HCT116 (cell line): ENCODE data around the gene TMEM115. TPM values are rescaled to one million over a fixed set of nuclear protein-coding genes. Genes with fewer than 3 reads are reported as not detected.
A peak's percentile ranks its signal among the peaks of the same experiment; 100 is the strongest.

ENCODE experiments used
- ATAC-seq: fragments of 200-7000 bp; cut with Tn5 transposase; 2 replicates; pipeline ENCODE4 v1.9.1; 2020; ENCODE audit warnings: mild to moderate bottlenecking, moderate library complexity
- BruUV-seq: library from RNA; stranded (reverse); fragments of 400-500 nt; replicated peaks from 2 replicates; lab custom pipeline; 2021; lab: Mats Ljungman, UMichigan
- CTCF ChIA-PET: fragments of 300-600 bp; sonication (Branson Sonifier 250); formaldehyde crosslinking; loops from one replicate; lab custom pipeline; 2021; ENCODE audit warnings: antibody characterized with exemption; lab: Charles Lee
- POLR2A ChIA-PET: fragments of 300-600, 350-600 bp; sonication (Branson Sonifier 250); formaldehyde crosslinking; loops from one replicate; lab custom pipeline; 2021; ENCODE audit warnings: antibody characterized with exemption; lab: Charles Lee
- RAD21 ChIA-PET, 2 experiments: fragments of 300-600 bp; sonication (Branson Sonifier 250); formaldehyde crosslinking; loops; one replicate each; lab custom pipeline; 2023; ENCODE audit warnings: low total read pairs in 2 of 2; ENCODE audit not compliant: uncharacterized antibody in 2 of 2, unreplicated experiment in 2 of 2, low non-redundant PET in 1 of 2; lab: Charles Lee
- DNase-seq: peaks from one replicate; pipeline ENCODE4 v3.0.0-alpha.2; 2010; ENCODE audit warnings: low read depth, low spot score
- H2AFZ ChIP-seq: fragments of 200-600 bp; shearing (Covaris generic), sonication (generic); 2 replicates; pipeline ENCODE4 v1.6.1; 2017; ENCODE audit warnings: low read depth, mixed run types, mixed read lengths, antibody characterized with exemption, low read length; ENCODE audit not compliant: poor library complexity, severe bottlenecking
- H3K27ac ChIP-seq: 2 replicates; pipeline ENCODE4 v1.5.1; 2012; ENCODE audit warnings: low read depth, low read length
- H3K27me3 ChIP-seq: fragments of 200-600 bp; sonication (generic); 2 replicates; pipeline ENCODE4 v1.6.1; 2016; ENCODE audit warnings: mixed run types, low read length, mixed read lengths; ENCODE audit not compliant: insufficient read depth
- H3K36me3 ChIP-seq, 2 experiments: fragments of 200-500 bp in 1 of 2; fragments of 200-600 bp in 1 of 2; sonication (Bioruptor generic) in 1 of 2; sonication (generic) in 1 of 2; 2 replicates each; pipeline versions ENCODE4 v1.5.1 to v1.6.1; 2014 to 2016; ENCODE audit warnings: low read length in 2 of 2, inconsistent platforms in 1 of 2, mixed read lengths in 1 of 2, mixed run types in 1 of 2; ENCODE audit not compliant: insufficient read depth in 2 of 2, control insufficient read depth in 1 of 2
- H3K4me1 ChIP-seq, 2 experiments: fragments of 200-600 bp in 1 of 2; sonication (generic) in 1 of 2; 2 replicates each; pipeline versions ENCODE4 v1.5.1 to v1.6.1; 2012 to 2017; ENCODE audit warnings: low read length in 2 of 2, inconsistent platforms in 1 of 2, mild to moderate bottlenecking in 1 of 2, mixed read lengths in 1 of 2, mixed run types in 1 of 2, moderate library complexity in 1 of 2; ENCODE audit not compliant: insufficient read depth in 2 of 2, control insufficient read depth in 1 of 2
- H3K4me2 ChIP-seq: fragments of 200-600 bp; sonication (generic); 2 replicates; pipeline ENCODE4 v1.6.1; 2017; ENCODE audit warnings: mixed run types, low read length, mixed read lengths
- H3K4me3 ChIP-seq, 2 experiments: fragments of 200-600 bp in 1 of 2; sonication (generic) in 1 of 2; replicated peaks in 1 of 2; 2 replicates each; pipeline ENCODE4 v1.5.1; 2011 to 2016; ENCODE audit warnings: low read length in 2 of 2, control low read depth in 1 of 2, low read depth in 1 of 2, mild to moderate bottlenecking in 1 of 2, mixed read lengths in 1 of 2, mixed run types in 1 of 2
- H3K79me2 ChIP-seq: fragments of 200-600 bp; sonication (generic); 2 replicates; pipeline ENCODE4 v1.6.1; 2017; ENCODE audit warnings: mild to moderate bottlenecking, mixed run types, low read length, moderate library complexity, mixed read lengths; ENCODE audit not compliant: insufficient read depth
- H3K9ac ChIP-seq: fragments of 200-600 bp; sonication (generic); 2 replicates; pipeline ENCODE4 v1.6.1; 2016; ENCODE audit warnings: low read length, mixed read lengths
- H3K9me2 ChIP-seq: fragments of 200-600 bp; sonication (generic), shearing (Covaris generic); 2 replicates; pipeline ENCODE4 v1.6.1; 2017; ENCODE audit warnings: mixed run types, mild to moderate bottlenecking, moderate library complexity; ENCODE audit not compliant: insufficient read depth
- H3K9me3 ChIP-seq, 2 experiments: fragments of 200-500 bp in 1 of 2; fragments of 200-600 bp in 1 of 2; sonication (Bioruptor generic) in 1 of 2; sonication (generic) in 1 of 2; 2 replicates each; pipeline ENCODE4 v1.6.1; 2014 to 2017; ENCODE audit warnings: low read length in 2 of 2, mixed read lengths in 2 of 2, inconsistent platforms in 1 of 2, low read depth in 1 of 2, mild to moderate bottlenecking in 1 of 2, mixed run types in 1 of 2, moderate library complexity in 1 of 2; ENCODE audit not compliant: control insufficient read depth in 1 of 2, insufficient read depth in 1 of 2
- H4K20me1 ChIP-seq: fragments of 200-600 bp; sonication (generic), shearing (Covaris generic); 2 replicates; pipeline ENCODE4 v1.6.1; 2017; ENCODE audit warnings: mixed run types, mild to moderate bottlenecking, moderate library complexity; ENCODE audit not compliant: insufficient read depth
- EZH2 ChIP-seq: fragments of 200-600 bp; sonication (generic); IDR thresholded peaks from 2 replicates; pipeline ENCODE4 v1.6.1; 2017; ENCODE audit warnings: antibody characterized with exemption, mixed run types
- POLR2AphosphoS5 ChIP-seq: IDR thresholded peaks from 2 replicates; pipeline ENCODE4 v1.6.1; 2011; ENCODE audit warnings: mild to moderate bottlenecking, low read depth, low read length, moderate library complexity
- intact Hi-C: fragments of 100-400 bp; cut with micrococcal nuclease; formaldehyde crosslinking; loops from 2 replicates; pipeline ENCODE4 v1.10.0; 2022
- total RNA-seq: library from RNA; stranded (reverse); gene quantifications from one replicate; pipeline ENCODE4 v1.2.1, GENCODE V29; 2021; ENCODE audit not compliant: unreplicated experiment
- TF ChIP-seq, protein P1 (sequence below), 3 experiments: fragments of 200-600 bp in 1 of 3; sonication (generic) in 1 of 3; IDR thresholded peaks in 2 of 3; conservative IDR thresholded peaks in 1 of 3; 2 replicates each; pipeline ENCODE4 v1.5.1; 2012 to 2017; ENCODE audit warnings: low read depth in 2 of 3, low read length in 2 of 3, antibody characterized with exemption in 1 of 3, borderline replicate concordance in 1 of 3, control low read depth in 1 of 3, mild to moderate bottlenecking in 1 of 3, mixed read lengths in 1 of 3, mixed run types in 1 of 3, moderate library complexity in 1 of 3; ENCODE audit not compliant: insufficient read depth in 1 of 3

TMEM115 gene
- total RNA-seq, 1 experiment from 2014 or later, result 24.6 TPM

- H3K9ac ChIP-seq, result no peak overlapping the region
Measured at GRCh38 chr3:50324351-50325112, 34.8 kb downstream of the TMEM115 start.

More at GRCh38 chr3:50324351-50325112, 34.8 kb downstream of the TMEM115 start:
- ChIA-PET CTCF (interaction anchor here (0.6 to 1.8 kb wide), 13 partner anchors 11 to 130 kb away, joined by 3 to 14 read pairs (median 4); partner anchors contain the start of genes HYAL1, IFRD2, LSMEM2 and RASSF1), POLR2A (interaction anchor here (0.6 to 1.0 kb wide), 2 partner anchors 13 kb away, joined by 3 to 6 read pairs; no protein-coding TSS in a partner anchor), RAD21 (interaction anchor here (0.8 to 1.5 kb wide), 2 partner anchors 21 to 25 kb away, joined by 3 to 4 read pairs; partner anchors contain the start of genes HYAL1 (in 1 of the 2), HYAL3 (in 1 of the 2) and NAA80 (in 1 of the 2))
- H3K27me3 ChIP-seq, result no peaks in the 10 kb centered on the region
- peaks cover 42% of the 10 kb centered on the region for H3K79me2 ChIP-seq
- peaks cover 9 to 12% of the 10 kb centered on the region in 2 experiments; a peak in 2 of 4 replicates for H3K36me3 ChIP-seq
- peaks cover 30 to 58% of the 10 kb centered on the region in 2 experiments for H3K4me1 ChIP-seq
- no peak overlapping the region for H2AFZ ChIP-seq
- intact Hi-C loops, result loop anchor here (1.0 to 2.0 kb wide), 3 partner anchors 21 to 64 kb away; partner anchors contain the start of gene HYAL1
- peak overlapping the region; percentile 93; the same call in 1 of the 2 replicates for H3K27ac ChIP-seq
- peak overlapping the region; percentile 8; the same call in 1 of the 2 replicates for H3K4me2 ChIP-seq
- ATAC-seq (peak; percentile 52), DNase-seq (peak; percentile 75)
- no peaks in the 10 kb centered on the region for H3K9me3 ChIP-seq
- H3K9me2 ChIP-seq, result no peaks in the 10 kb centered on the region
- H4K20me1 ChIP-seq, result no peaks in the 10 kb centered on the region
- no peak overlapping the region for H3K4me3 ChIP-seq
- TF ChIP-seq POLR2AphosphoS5, result peak; percentile 50
- TF ChIP-seq EZH2, result no peak
- TF ChIP-seq, protein P1, sequence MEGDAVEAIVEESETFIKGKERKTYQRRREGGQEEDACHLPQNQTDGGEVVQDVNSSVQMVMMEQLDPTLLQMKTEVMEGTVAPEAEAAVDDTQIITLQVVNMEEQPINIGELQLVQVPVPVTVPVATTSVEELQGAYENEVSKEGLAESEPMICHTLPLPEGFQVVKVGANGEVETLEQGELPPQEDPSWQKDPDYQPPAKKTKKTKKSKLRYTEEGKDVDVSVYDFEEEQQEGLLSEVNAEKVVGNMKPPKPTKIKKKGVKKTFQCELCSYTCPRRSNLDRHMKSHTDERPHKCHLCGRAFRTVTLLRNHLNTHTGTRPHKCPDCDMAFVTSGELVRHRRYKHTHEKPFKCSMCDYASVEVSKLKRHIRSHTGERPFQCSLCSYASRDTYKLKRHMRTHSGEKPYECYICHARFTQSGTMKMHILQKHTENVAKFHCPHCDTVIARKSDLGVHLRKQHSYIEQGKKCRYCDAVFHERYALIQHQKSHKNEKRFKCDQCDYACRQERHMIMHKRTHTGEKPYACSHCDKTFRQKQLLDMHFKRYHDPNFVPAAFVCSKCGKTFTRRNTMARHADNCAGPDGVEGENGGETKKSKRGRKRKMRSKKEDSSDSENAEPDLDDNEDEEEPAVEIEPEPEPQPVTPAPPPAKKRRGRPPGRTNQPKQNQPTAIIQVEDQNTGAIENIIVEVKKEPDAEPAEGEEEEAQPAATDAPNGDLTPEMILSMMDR (IDR thresholded peaks at IDR 0.05 in 2 of 3, conservative IDR thresholded peaks at IDR 0.05 in 1 of 3; ENCODE audit: borderline replicate concordance in 1 of 3, insufficient read depth in 1 of 3, low read depth in 2 of 3, low read length in 2 of 3), result peak in 2 of 3 experiments; percentile 93 to 95; a peak in 4 of 6 replicates
- no TSS peak for BruUV-seq
